Fibroblast of lung (primary cell): ENCODE results near the gene HAPLN3. TPM values are rescaled to one million over a fixed set of nuclear protein-coding genes. Genes with fewer than 3 reads are reported as not detected.

ENCODE experiments used
- DNase-seq, 2 donors: peaks; one replicate each; pipeline versions ENCODE4 v3.0.0 to v3.0.0-alpha.2; 2010; ENCODE audit warnings: low read depth in 2 of 2
- H2AFZ ChIP-seq: 2 replicates; pipeline ENCODE4 v1.5.1; 2012; ENCODE audit warnings: low read length, control low read depth, inconsistent platforms
- H3K27ac ChIP-seq: 2 replicates; pipeline ENCODE4 v1.5.1; 2011; ENCODE audit warnings: low read length, control low read depth; ENCODE audit not compliant: insufficient read depth
- H3K27me3 ChIP-seq: 2 replicates; pipeline ENCODE4 v1.5.1; 2011; ENCODE audit warnings: mild to moderate bottlenecking, low read length; ENCODE audit not compliant: control insufficient read depth, insufficient read depth
- H3K36me3 ChIP-seq: 2 replicates; pipeline ENCODE4 v1.5.1; 2011; ENCODE audit warnings: low read length; ENCODE audit not compliant: control insufficient read depth, insufficient read depth
- H3K4me1 ChIP-seq: 2 replicates; pipeline ENCODE4 v1.5.1; 2011; ENCODE audit warnings: low read length; ENCODE audit not compliant: control insufficient read depth, insufficient read depth; ENCODE audit errors: extremely low read depth
- H3K4me2 ChIP-seq: 2 replicates; pipeline ENCODE4 v1.5.1; 2011; ENCODE audit warnings: low read length, control low read depth; ENCODE audit not compliant: insufficient read depth; ENCODE audit errors: extremely low read depth
- H3K4me3 ChIP-seq, 4 experiments: fragments of 200-600 bp in 1 of 4; sonication (generic) in 1 of 4; replicated peaks in 1 of 4; 2 replicates each; pipeline ENCODE4 v1.5.1; 2011 to 2016; ENCODE audit warnings: low read length in 4 of 4, low read depth in 3 of 4, mild to moderate bottlenecking in 3 of 4, control low read depth in 2 of 4, inconsistent platforms in 1 of 4, mixed read lengths in 1 of 4; ENCODE audit not compliant: insufficient read depth in 1 of 4; ENCODE audit errors: control extremely low read depth in 1 of 4
- H3K79me2 ChIP-seq: 2 replicates; pipeline ENCODE4 v1.5.1; 2012; ENCODE audit warnings: mild to moderate bottlenecking, low read length, inconsistent platforms; ENCODE audit not compliant: control insufficient read depth, insufficient read depth
- H3K9ac ChIP-seq: 2 replicates; pipeline ENCODE4 v1.5.1; 2011; ENCODE audit warnings: mild to moderate bottlenecking, low read length, control low read depth; ENCODE audit not compliant: insufficient read depth
- H3K9me3 ChIP-seq: 2 replicates; pipeline ENCODE4 v1.5.1; 2012; ENCODE audit warnings: low read depth, low read length; ENCODE audit not compliant: control insufficient read depth, insufficient read depth
- H4K20me1 ChIP-seq: 2 replicates; pipeline ENCODE4 v1.5.1; 2011; ENCODE audit warnings: low read length; ENCODE audit not compliant: control insufficient read depth, insufficient read depth; ENCODE audit errors: extremely low read depth
- EZH2 ChIP-seq: IDR thresholded peaks from 2 replicates; pipeline ENCODE4 v1.5.1; 2012; ENCODE audit warnings: low read length, control low read depth, mild to moderate bottlenecking; ENCODE audit errors: missing control alignments
- polyA plus RNA-seq, 2 donors: library from polyadenylated mRNA; depleted of rRNA in 1 of 2; stranded (reverse) in 1 of 2; unstranded in 1 of 2; fragments of >200 nt; gene quantifications; 2 replicates each; pipeline ENCODE4 v1.2.1, GENCODE V29; 2011 to 2012; ENCODE audit warnings: missing spikeins in 1 of 2
- total RNA-seq: library from RNA; depleted of rRNA; stranded (reverse); fragments of >200 nt; gene quantifications from 2 replicates; pipeline ENCODE4 v1.2.1, GENCODE V29; 2014
- TF ChIP-seq, protein P1 (sequence below), 2 donors: IDR thresholded peaks in 1 of 2; conservative IDR thresholded peaks in 1 of 2; 1 replicate in 1 of 2; 2 replicates in 1 of 2; pipeline ENCODE4 v1.5.1; 2011 to 2012; ENCODE audit warnings: low read length in 2 of 2, control low read depth in 1 of 2, inconsistent platforms in 1 of 2, low read depth in 1 of 2, mild to moderate bottlenecking in 1 of 2

HAPLN3 gene
- total and polyA plus RNA-seq, 2 donors (not counting 1 experiment from before 2014, with no cell fraction given), result 3.1 to 4.3 TPM

DNA sequence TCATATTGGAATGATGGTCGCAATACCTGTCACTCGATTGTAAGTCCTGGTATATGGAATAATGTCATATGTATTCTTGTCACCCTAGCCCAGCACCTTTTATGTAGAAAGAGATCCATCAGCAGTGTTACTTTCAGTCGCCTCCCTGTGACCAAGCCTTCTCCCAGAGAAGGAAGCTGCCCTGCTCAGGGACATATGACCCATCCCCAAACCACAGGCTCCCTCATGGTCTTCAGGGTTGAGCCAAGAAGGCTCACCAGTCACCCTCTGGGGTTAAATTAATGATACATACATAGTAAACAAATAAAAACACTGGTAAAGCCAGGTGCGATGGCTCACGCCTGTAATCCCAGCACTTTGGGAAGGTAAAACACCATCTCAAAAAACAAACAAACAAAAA is 22.4 kb upstream of the HAPLN3 start:
- TF ChIP-seq, protein P1, sequence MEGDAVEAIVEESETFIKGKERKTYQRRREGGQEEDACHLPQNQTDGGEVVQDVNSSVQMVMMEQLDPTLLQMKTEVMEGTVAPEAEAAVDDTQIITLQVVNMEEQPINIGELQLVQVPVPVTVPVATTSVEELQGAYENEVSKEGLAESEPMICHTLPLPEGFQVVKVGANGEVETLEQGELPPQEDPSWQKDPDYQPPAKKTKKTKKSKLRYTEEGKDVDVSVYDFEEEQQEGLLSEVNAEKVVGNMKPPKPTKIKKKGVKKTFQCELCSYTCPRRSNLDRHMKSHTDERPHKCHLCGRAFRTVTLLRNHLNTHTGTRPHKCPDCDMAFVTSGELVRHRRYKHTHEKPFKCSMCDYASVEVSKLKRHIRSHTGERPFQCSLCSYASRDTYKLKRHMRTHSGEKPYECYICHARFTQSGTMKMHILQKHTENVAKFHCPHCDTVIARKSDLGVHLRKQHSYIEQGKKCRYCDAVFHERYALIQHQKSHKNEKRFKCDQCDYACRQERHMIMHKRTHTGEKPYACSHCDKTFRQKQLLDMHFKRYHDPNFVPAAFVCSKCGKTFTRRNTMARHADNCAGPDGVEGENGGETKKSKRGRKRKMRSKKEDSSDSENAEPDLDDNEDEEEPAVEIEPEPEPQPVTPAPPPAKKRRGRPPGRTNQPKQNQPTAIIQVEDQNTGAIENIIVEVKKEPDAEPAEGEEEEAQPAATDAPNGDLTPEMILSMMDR (conservative IDR thresholded peaks at IDR 0.05 in 1 of 2, IDR thresholded peaks at IDR 0.05 in 1 of 2; ENCODE audit: low read depth in 1 of 2, low read length in 2 of 2), result no peak
- TF ChIP-seq EZH2, result no peak
- Histone ChIP-seq H3K4me3 (no peak overlapping the region), H3K4me2 (no peak overlapping the region)

DNA sequence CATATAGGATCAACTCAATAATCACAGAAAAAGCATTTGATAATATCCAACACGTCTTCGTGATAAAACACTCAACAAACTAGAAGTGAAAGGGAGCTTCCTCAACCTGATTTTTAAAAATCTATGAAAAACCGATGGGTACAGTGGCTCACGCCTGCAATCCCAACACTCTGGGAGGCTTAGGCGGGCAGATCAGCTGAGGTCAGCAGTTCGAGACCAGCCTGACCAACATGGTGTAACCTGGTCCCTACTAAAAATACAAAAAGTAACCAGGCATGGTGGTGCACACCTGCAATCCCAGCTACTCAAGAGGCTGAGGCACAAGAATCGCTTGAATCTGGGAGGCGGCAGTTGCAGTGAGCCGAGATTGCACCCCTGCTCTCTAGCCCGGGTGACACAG is 20.0 kb upstream of the HAPLN3 start:
- TF ChIP-seq EZH2, result no peak
- TF ChIP-seq, protein P1 (conservative IDR thresholded peaks at IDR 0.05 in 1 of 2, IDR thresholded peaks at IDR 0.05 in 1 of 2; ENCODE audit: low read depth in 1 of 2, low read length in 2 of 2), result no peak
- Histone ChIP-seq H2AFZ (no peak overlapping the region), H3K27ac (no peak overlapping the region), H3K4me3 (no peak overlapping the region), H3K4me2 (no peak overlapping the region), H4K20me1 (no peaks in the 10 kb centered on the region), H3K27me3 (no peaks in the 10 kb centered on the region), H3K36me3 (peaks cover under 1% of the 10 kb centered on the region), H3K9me3 (no peaks in the 10 kb centered on the region), H3K79me2 (peaks cover 8% of the 10 kb centered on the region), H3K4me1 (peaks cover 10% of the 10 kb centered on the region), H3K9ac (no peak overlapping the region)
- no peak for DNase-seq

More for the DNA sequence above, 22.4 kb upstream of the HAPLN3 start:
- Histone ChIP-seq H3K27me3 (no peaks in the 10 kb centered on the region), H2AFZ (no peak overlapping the region), H3K9me3 (no peaks in the 10 kb centered on the region), H3K27ac (no peak overlapping the region), H3K4me1 (peaks cover 5% of the 10 kb centered on the region), H4K20me1 (no peaks in the 10 kb centered on the region), H3K79me2 (no peaks in the 10 kb centered on the region), H3K9ac (no peak overlapping the region), H3K36me3 (no peaks in the 10 kb centered on the region)
- no peak for DNase-seq

DNA sequence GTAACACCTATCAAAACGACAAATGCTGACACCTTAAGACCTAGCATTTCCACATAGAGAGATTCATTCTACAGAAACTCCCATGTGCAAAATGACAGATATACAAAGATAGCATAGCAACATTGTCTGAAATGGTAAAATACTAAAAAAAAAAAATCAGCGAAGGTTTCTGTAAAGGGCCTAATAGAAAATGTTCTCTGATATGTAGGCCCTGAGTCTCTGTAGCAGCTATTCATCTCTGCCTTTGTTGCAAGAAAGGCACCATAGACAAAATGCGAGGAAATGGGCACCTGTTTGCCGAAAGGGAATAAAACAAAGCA is 18.5 kb upstream of the HAPLN3 start:
- H3K36me3 ChIP-seq, result peaks cover 8% of the 10 kb centered on the region
- peak overlapping the region; percentile 85 for H3K4me2 ChIP-seq
- H3K27ac ChIP-seq, result peak overlapping the region; percentile 20
- no peak for DNase-seq
- TF ChIP-seq EZH2, result no peak
- TF ChIP-seq, protein P1 (conservative IDR thresholded peaks at IDR 0.05 in 1 of 2, IDR thresholded peaks at IDR 0.05 in 1 of 2; ENCODE audit: low read depth in 1 of 2, low read length in 2 of 2), result no peak
- H2AFZ ChIP-seq, result peak overlapping the region; percentile 60
- H3K79me2 ChIP-seq, result peaks cover 8% of the 10 kb centered on the region
- H3K9me3 ChIP-seq, result no peaks in the 10 kb centered on the region
- H3K4me1 ChIP-seq, result peaks cover 10% of the 10 kb centered on the region
- no peaks in the 10 kb centered on the region for H4K20me1 ChIP-seq
- no peaks in the 10 kb centered on the region for H3K27me3 ChIP-seq
- H3K4me3 ChIP-seq, result peak overlapping the region in 3 of 4 experiments; percentile 58 to 95 (median 80)
- H3K9ac ChIP-seq, result no peak overlapping the region
